ENCODE data around the gene EVI5L. TPM values are rescaled to one million over a fixed set of nuclear protein-coding genes. Genes with fewer than 3 reads are reported as not detected.
"Not testable (repeated sequence)": the region's sequence is repeated elsewhere in the genome, so short reads cannot be mapped to it uniquely, and the experiment has no call there.

Gene EVI5L
- polyA plus RNA-seq, 1 of the 3 experiments (the other 2 are of a cell fraction), result 9.7 TPM

GRCh38 chr19:7888826-7889217, 58.8 kb downstream of the EVI5L start:
- TF ChIP-seq PBX3 (IDR thresholded peaks at IDR 0.05), result no peak
- TF ChIP-seq REST (IDR thresholded peaks at IDR 0.05; ENCODE audit: low read depth, low read length), result no peak
- 82% methylated on average over 3 of the region's 8 CpGs for WGBS (ENCODE audit: low lambda C conversion rate)
- H3K4me2 ChIP-seq, result no peak overlapping the region
- no peaks in the 10 kb centered on the region for H3K9me2 ChIP-seq
- H3K9ac ChIP-seq, result no peak overlapping the region
- no peaks in the 10 kb centered on the region for H3K79me2 ChIP-seq (ENCODE audit: insufficient read depth)
- CTCF ChIA-PET, result interaction anchor here (0.9 to 1.4 kb wide), 2 partner anchors 13 to 20 kb away, joined by 3 read pairs; no protein-coding TSS in a partner anchor
- H3K27ac ChIP-seq (ENCODE audit: low read depth in 2 of 2, low read length in 1 of 2), result no peak overlapping the region
- DNase-seq, result no peak
- no peak overlapping the region for H2AFZ ChIP-seq (ENCODE audit: low read depth)
- POLR2A ChIA-PET, result no interaction called here
- no peaks in the 10 kb centered on the region for H3F3A ChIP-seq (replicated peaks; ENCODE audit: insufficient read depth)
- no peaks in the 10 kb centered on the region for H3K4me1 ChIP-seq (ENCODE audit: control insufficient read depth in 1 of 2, insufficient read depth in 2 of 2, low read depth in 1 of 2, low read length in 1 of 2)
- no peaks in the 10 kb centered on the region for H4K20me1 ChIP-seq (ENCODE audit: insufficient read depth)
- no peaks in the 10 kb centered on the region for H3K9me3 ChIP-seq
- H3K27me3 ChIP-seq (ENCODE audit: insufficient read depth), result no peaks in the 10 kb centered on the region; the same call in 1 of the 2 replicates
- H3K36me3 ChIP-seq (replicated peaks in 1 of 2; ENCODE audit: control insufficient read depth in 1 of 2, insufficient read depth in 2 of 2, low read length in 1 of 2), result no peaks in the 10 kb centered on the region
- no peak overlapping the region for H3K4me3 ChIP-seq (ENCODE audit: low read depth in 2 of 2, low read length in 1 of 2)

GRCh38 chr19:7893362-7894101, 63.5 kb downstream of the EVI5L start:
- POLR2A ChIA-PET; DNase-seq; H3K4me3 ChIP-seq (ENCODE audit: low read depth in 2 of 2, low read length in 1 of 2); H3K9me3 ChIP-seq; H3K79me2 ChIP-seq (ENCODE audit: insufficient read depth); H3K36me3 ChIP-seq (replicated peaks in 1 of 2; ENCODE audit: control insufficient read depth in 1 of 2, insufficient read depth in 2 of 2, low read length in 1 of 2); H2AFZ ChIP-seq (ENCODE audit: low read depth); H3K9me2 ChIP-seq; H3F3A ChIP-seq (replicated peaks; ENCODE audit: insufficient read depth); H3K27me3 ChIP-seq (ENCODE audit: insufficient read depth); H3K4me1 ChIP-seq (ENCODE audit: control insufficient read depth in 1 of 2, insufficient read depth in 2 of 2, low read depth in 1 of 2, low read length in 1 of 2); CTCF ChIA-PET; H4K20me1 ChIP-seq (ENCODE audit: insufficient read depth); H3K27ac ChIP-seq (ENCODE audit: low read depth in 2 of 2, low read length in 1 of 2); H3K4me2 ChIP-seq; H3K9ac ChIP-seq: not testable (repeated sequence)
- WGBS (ENCODE audit: low lambda C conversion rate), result 63% methylated on average over 18 of the region's 18 CpGs
- peak; percentile 52; the same call in 1 of the 2 replicates for TF ChIP-seq FOSL2 (IDR thresholded peaks at IDR 0.05; ENCODE audit: borderline replicate concordance, low read depth)
